ENCODE results near the gene ABCA6.

The ABCA6 gene

DNA sequence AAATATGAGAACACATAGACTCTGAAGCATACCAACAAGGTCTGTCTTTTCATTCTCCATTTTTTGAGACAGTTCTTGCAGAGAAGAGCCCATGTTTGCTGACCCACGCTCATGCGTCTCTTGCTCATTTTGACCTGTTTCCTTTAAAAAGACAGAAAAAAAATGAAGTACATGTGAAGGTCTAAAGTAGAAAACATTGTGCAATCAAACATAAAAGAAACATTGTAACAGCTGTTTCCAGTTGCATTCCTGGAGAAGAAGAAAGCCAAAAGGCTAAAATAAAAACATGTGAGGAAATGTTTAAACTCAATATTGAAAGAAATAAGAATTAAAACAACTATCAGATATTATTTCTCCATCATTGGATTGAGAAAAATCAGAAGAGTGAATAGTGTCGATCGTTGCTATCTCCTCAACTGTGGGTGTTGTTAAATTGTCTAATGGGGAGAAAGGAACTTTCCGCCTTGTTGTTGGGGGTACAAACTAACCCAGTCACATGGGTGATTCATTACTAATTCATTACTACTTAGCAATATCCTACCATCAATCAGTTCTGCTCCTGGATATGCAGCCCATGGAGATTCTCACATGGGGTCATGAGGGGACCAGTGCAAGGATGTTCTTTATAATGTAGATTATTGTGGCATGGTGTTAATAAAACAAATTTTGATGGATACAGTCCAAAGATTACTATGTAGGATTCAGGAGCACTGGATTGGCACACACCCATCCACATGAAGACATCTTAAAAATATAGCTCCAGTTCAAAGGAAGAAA lies 90.5 kb downstream of the ABCA6 start:
- no peak for DNase-seq
- H3K4me3 ChIP-seq (ENCODE audit: insufficient read depth, low read depth, low read length, poor library complexity, severe bottlenecking): no peak overlapping the region
- no peaks in the 10 kb centered on the region for H3K9me3 ChIP-seq (ENCODE audit: control insufficient read depth, low read length)
- no peaks in the 10 kb centered on the region for H3K36me3 ChIP-seq (ENCODE audit: control insufficient read depth, insufficient read depth, low read length)
- no peaks in the 10 kb centered on the region for H3K4me1 ChIP-seq (ENCODE audit: control insufficient read depth, insufficient read depth, low read length, poor library complexity, severe bottlenecking)
- H3K27me3 ChIP-seq (replicated peaks; ENCODE audit: control insufficient read depth, insufficient read depth, low read length, poor library complexity, severe bottlenecking): no peaks in the 10 kb centered on the region
- no peak overlapping the region for H3K27ac ChIP-seq (ENCODE audit: insufficient read depth, low read length, poor library complexity, severe bottlenecking)

DNA sequence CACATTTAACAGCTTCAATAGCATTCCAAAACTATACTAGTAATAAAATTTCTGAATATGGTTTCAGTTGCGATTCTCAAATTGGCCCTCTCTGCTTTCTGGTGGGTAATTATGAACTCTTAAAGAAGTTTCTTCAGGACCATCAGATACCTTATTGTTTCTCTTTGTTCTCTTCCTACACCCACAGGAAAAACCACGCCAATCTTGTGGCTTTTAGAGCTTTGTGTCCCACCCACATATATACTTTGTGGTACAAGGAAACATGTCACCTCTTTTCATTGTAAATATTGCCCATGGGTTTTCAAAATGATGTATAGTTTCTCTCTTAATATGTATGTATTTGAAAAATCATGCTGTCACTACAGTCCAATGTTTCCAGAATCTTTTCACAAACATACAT lies 93.1 kb downstream of the ABCA6 start:
- no peaks in the 10 kb centered on the region for H3K9me3 ChIP-seq (ENCODE audit: control insufficient read depth, low read length)
- no peak overlapping the region for H3K4me3 ChIP-seq (ENCODE audit: insufficient read depth, low read depth, low read length, poor library complexity, severe bottlenecking)
- peaks cover 2% of the 10 kb centered on the region for H3K27me3 ChIP-seq (replicated peaks; ENCODE audit: control insufficient read depth, insufficient read depth, low read length, poor library complexity, severe bottlenecking)
- no peak for DNase-seq
- no peaks in the 10 kb centered on the region for H3K4me1 ChIP-seq (ENCODE audit: control insufficient read depth, insufficient read depth, low read length, poor library complexity, severe bottlenecking)
- H3K36me3 ChIP-seq (ENCODE audit: control insufficient read depth, insufficient read depth, low read length): no peaks in the 10 kb centered on the region
- no peak overlapping the region for H3K27ac ChIP-seq (ENCODE audit: insufficient read depth, low read length, poor library complexity, severe bottlenecking)

DNA sequence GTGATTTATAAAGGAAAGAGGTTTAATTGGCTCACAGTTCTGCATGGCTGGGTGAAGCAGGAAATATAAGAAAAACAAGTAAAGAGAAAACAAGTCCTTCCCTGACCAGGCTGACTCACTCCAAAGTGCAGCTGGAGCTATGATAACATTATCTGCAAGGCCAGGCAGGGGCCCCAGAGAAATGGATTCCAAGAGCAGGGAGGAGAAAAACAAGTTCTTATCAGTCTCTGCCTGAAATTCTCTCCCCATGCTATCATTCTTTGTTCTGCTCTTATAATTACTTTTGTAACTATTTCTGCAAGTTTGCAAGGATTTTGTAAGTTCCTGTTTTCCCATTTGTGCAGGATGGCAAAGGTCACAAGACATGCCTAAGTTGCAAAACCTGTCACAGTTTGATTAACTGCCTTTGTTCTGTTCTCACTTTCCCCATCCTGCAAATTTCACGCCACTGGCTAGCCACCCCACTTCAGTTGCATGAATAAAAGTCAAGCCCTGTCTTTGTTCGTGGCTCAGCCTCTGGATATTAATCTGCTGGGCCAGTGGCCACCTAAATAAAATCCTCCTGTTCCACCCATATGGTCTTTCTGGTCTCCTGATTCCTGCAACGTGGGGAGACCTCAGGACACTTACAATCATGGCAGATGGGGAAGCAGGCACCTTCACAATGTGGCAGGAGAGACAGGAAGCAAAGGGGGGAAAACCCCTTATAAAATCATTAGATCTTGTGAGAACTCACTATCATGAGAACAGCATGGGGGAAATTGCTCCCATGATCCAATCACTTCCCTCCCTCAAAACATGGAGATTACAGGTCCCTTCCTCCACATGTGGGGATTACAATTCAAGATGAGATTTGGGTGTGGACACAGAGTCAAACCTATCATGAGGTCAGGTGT lies 94.1 kb downstream of the ABCA6 start:
- no peak overlapping the region for H3K27ac ChIP-seq (ENCODE audit: insufficient read depth, low read length, poor library complexity, severe bottlenecking)
- H3K27me3 ChIP-seq (replicated peaks; ENCODE audit: control insufficient read depth, insufficient read depth, low read length, poor library complexity, severe bottlenecking): peaks cover 2% of the 10 kb centered on the region
- no peak for DNase-seq
- no peak overlapping the region for H3K4me3 ChIP-seq (ENCODE audit: insufficient read depth, low read depth, low read length, poor library complexity, severe bottlenecking)
- H3K36me3 ChIP-seq (ENCODE audit: control insufficient read depth, insufficient read depth, low read length): no peaks in the 10 kb centered on the region
- H3K9me3 ChIP-seq (ENCODE audit: control insufficient read depth, low read length): no peaks in the 10 kb centered on the region
- H3K4me1 ChIP-seq (ENCODE audit: control insufficient read depth, insufficient read depth, low read length, poor library complexity, severe bottlenecking): no peaks in the 10 kb centered on the region

DNA sequence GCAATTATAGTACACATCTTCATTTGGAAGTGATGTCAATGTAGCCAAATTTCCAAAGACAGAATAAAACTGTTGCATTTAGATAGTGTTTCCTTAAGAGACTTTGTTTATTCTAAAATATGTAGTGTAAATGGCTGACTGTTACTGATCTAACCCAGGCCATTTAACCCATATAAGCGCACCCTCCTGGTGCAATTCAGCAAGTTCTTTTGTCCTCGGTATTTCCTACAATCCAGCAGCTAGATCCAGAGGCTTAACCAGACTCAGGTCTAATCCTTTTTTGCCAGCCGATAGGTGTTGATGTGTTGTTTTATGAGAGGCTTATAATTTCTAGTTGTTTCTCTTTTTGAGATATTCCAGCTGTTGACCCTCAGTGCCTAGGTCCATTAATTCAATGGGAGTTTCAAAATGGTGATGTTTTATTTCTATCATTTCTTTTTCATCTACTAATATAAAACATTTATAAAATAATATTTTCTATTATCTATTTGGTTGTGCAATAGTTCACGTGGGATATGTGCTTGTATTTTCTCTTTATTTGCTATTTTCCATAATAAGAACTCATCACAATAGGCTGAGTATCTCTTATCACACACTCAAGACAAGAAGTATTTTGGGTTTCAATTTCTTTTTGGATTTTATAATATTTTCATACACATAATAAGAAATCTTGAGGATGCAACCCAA lies 95.4 kb downstream of the ABCA6 start:
- Histone ChIP-seq H3K27me3 (replicated peaks; ENCODE audit: control insufficient read depth, insufficient read depth, low read length, poor library complexity, severe bottlenecking) (peaks cover 2% of the 10 kb centered on the region), H3K4me3 (ENCODE audit: insufficient read depth, low read depth, low read length, poor library complexity, severe bottlenecking) (no peak overlapping the region), H3K36me3 (ENCODE audit: control insufficient read depth, insufficient read depth, low read length) (no peaks in the 10 kb centered on the region), H3K9me3 (ENCODE audit: control insufficient read depth, low read length) (no peaks in the 10 kb centered on the region), H3K27ac (ENCODE audit: insufficient read depth, low read length, poor library complexity, severe bottlenecking) (no peak overlapping the region), H3K4me1 (ENCODE audit: control insufficient read depth, insufficient read depth, low read length, poor library complexity, severe bottlenecking) (no peaks in the 10 kb centered on the region)
- DNase-seq: no peak

DNA sequence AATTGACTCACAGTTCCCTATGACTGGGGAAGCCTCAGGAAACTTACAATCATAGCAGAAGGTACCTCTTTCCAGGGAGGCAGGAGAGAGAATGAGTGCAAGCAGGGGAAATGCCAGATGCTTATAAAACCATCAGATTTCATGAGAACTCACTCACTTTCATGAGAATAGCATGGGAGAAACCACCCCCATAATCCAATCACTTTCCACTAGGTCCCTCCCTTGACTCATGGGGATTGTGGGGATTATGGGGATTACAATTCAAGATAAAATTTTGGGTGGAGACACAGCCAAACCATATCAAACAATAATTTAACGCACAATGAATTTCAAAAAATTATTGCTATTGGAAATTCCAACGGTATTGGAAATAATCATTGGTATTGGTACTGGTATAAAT lies 96.0 kb downstream of the ABCA6 start:
- H3K9me3 ChIP-seq (ENCODE audit: control insufficient read depth, low read length): no peaks in the 10 kb centered on the region
- no peaks in the 10 kb centered on the region for H3K36me3 ChIP-seq (ENCODE audit: control insufficient read depth, insufficient read depth, low read length)
- no peak overlapping the region for H3K27ac ChIP-seq (ENCODE audit: insufficient read depth, low read length, poor library complexity, severe bottlenecking)
- H3K4me1 ChIP-seq (ENCODE audit: control insufficient read depth, insufficient read depth, low read length, poor library complexity, severe bottlenecking): no peaks in the 10 kb centered on the region
- H3K27me3 ChIP-seq (replicated peaks; ENCODE audit: control insufficient read depth, insufficient read depth, low read length, poor library complexity, severe bottlenecking): peaks cover 2% of the 10 kb centered on the region
- no peak overlapping the region for H3K4me3 ChIP-seq (ENCODE audit: insufficient read depth, low read depth, low read length, poor library complexity, severe bottlenecking)
- DNase-seq: no peak

DNA sequence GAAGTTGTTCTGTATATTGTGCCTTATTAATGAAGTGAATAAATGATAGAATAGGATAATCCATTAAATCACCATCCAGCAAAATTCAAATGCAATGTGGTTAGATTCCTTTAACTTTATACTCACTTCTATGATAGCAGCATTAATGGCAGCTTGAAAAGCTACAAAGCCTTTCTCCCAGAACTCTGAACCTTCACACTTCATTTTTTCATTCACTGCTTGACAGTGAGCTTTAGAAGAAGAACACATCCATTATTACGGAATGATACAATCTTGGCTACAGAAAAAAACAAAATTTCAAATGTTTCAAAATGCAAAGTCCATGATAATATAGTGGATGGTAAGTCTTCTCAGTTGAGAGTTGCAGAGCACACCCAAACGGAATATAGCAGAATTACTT lies 97.3 kb downstream of the ABCA6 start:
- Histone ChIP-seq H3K9me3 (ENCODE audit: control insufficient read depth, low read length) (no peaks in the 10 kb centered on the region), H3K27ac (ENCODE audit: insufficient read depth, low read length, poor library complexity, severe bottlenecking) (no peak overlapping the region), H3K36me3 (ENCODE audit: control insufficient read depth, insufficient read depth, low read length) (no peaks in the 10 kb centered on the region), H3K4me3 (ENCODE audit: insufficient read depth, low read depth, low read length, poor library complexity, severe bottlenecking) (no peak overlapping the region), H3K4me1 (ENCODE audit: control insufficient read depth, insufficient read depth, low read length, poor library complexity, severe bottlenecking) (no peaks in the 10 kb centered on the region), H3K27me3 (replicated peaks; ENCODE audit: control insufficient read depth, insufficient read depth, low read length, poor library complexity, severe bottlenecking) (peaks cover 2% of the 10 kb centered on the region)
- DNase-seq: no peak

DNA sequence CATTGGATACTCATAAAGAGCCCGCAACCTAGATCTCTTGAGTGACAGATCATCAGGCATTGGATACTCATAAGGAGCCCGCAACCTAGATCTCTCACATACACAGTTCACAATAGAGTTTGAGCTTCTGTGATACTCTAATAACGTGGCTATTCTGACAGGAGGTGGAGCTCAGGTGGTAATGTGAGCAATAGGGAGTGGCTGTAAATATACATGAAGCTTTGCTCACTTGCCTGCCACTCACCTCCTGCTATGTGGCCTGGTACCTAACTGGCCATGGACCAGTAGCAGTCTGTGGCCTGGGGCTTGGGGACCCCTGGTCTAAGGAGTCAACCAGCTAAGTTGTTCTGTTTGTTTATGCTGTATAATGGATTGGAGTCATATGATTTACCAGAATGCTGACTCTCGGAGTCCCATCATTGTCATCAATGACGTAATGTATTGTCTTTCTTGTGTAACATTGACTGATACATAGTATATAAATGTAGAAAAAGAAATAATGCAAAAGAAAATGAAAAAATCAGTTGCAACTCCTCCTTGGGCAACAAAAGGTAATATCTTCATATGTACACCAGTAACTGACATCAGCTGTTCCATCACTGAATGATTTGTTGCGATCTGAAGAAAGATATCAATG lies 98.5 kb downstream of the ABCA6 start:
- no peaks in the 10 kb centered on the region for H3K9me3 ChIP-seq (ENCODE audit: control insufficient read depth, low read length)
- no peak for DNase-seq

DNA sequence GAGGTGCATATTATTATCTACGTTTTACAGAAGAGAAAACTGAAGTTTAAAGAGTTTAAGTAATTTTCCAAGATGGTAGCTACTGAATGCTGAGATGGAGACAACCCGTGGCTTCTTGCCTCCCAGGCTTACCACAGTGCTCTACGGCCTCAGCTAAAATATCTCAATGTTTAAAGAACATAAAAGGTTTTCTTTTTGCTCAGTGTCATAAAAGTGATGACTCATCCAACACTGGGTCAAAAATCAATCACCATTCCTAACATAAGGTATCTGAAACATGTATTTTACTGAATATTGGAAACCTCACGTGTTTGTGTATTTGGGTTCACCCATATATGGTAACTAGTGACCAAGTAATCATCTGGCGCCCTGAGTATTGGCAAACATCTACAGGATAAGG lies 99.4 kb downstream of the ABCA6 start:
- H3K27ac ChIP-seq (ENCODE audit: insufficient read depth, low read length, poor library complexity, severe bottlenecking): no peak overlapping the region
- no peak overlapping the region for H3K4me3 ChIP-seq (ENCODE audit: insufficient read depth, low read depth, low read length, poor library complexity, severe bottlenecking)
- DNase-seq: no peak
- no peaks in the 10 kb centered on the region for H3K4me1 ChIP-seq (ENCODE audit: control insufficient read depth, insufficient read depth, low read length, poor library complexity, severe bottlenecking)
- peaks cover 2% of the 10 kb centered on the region for H3K27me3 ChIP-seq (replicated peaks; ENCODE audit: control insufficient read depth, insufficient read depth, low read length, poor library complexity, severe bottlenecking)
- no peaks in the 10 kb centered on the region for H3K9me3 ChIP-seq (ENCODE audit: control insufficient read depth, low read length)
- H3K36me3 ChIP-seq (ENCODE audit: control insufficient read depth, insufficient read depth, low read length): no peaks in the 10 kb centered on the region

More for the DNA sequence above, 98.5 kb downstream of the ABCA6 start:
- H3K27ac ChIP-seq (ENCODE audit: insufficient read depth, low read length, poor library complexity, severe bottlenecking): no peak overlapping the region
- no peaks in the 10 kb centered on the region for H3K4me1 ChIP-seq (ENCODE audit: control insufficient read depth, insufficient read depth, low read length, poor library complexity, severe bottlenecking)
- H3K36me3 ChIP-seq (ENCODE audit: control insufficient read depth, insufficient read depth, low read length): no peaks in the 10 kb centered on the region
- H3K4me3 ChIP-seq (ENCODE audit: insufficient read depth, low read depth, low read length, poor library complexity, severe bottlenecking): no peak overlapping the region
- peaks cover 2% of the 10 kb centered on the region for H3K27me3 ChIP-seq (replicated peaks; ENCODE audit: control insufficient read depth, insufficient read depth, low read length, poor library complexity, severe bottlenecking)

DNA sequence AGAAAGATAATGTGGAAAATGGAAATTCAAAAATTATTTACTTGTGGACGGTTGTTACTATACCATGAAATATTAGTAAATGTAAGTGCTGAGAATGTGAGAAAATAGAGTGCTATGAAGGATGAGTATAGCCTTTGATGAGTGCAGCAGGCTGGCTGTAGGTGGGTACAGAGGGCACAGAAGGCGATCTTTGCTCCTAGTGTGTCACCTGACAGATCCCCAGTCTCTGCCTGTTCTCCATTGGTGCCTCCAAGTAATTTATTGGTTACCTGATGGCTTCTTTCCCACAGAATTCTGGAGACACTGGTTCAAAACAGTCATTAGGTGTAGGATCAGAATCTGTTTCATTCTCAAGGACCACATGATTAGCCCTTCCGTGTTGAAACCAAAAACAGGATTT lies 109.9 kb downstream of the ABCA6 start:
- H3K4me3 ChIP-seq (ENCODE audit: insufficient read depth, low read depth, low read length, poor library complexity, severe bottlenecking): no peak overlapping the region
- no peak for DNase-seq
- H3K27me3 ChIP-seq (replicated peaks; ENCODE audit: control insufficient read depth, insufficient read depth, low read length, poor library complexity, severe bottlenecking): no peaks in the 10 kb centered on the region
- H3K27ac ChIP-seq (ENCODE audit: insufficient read depth, low read length, poor library complexity, severe bottlenecking): no peak overlapping the region
- no peaks in the 10 kb centered on the region for H3K9me3 ChIP-seq (ENCODE audit: control insufficient read depth, low read length)
- no peaks in the 10 kb centered on the region for H3K4me1 ChIP-seq (ENCODE audit: control insufficient read depth, insufficient read depth, low read length, poor library complexity, severe bottlenecking)
- H3K36me3 ChIP-seq (ENCODE audit: control insufficient read depth, insufficient read depth, low read length): no peaks in the 10 kb centered on the region

Data from effector memory CD4-positive, alpha-beta T cell (primary cell).